DMS79 treated with DMSO at 0.1 percent for 48 hours (cell line): Measurements from ENCODE around the gene PRDM2.
A peak's percentile ranks its signal among the peaks of the same experiment; 100 is the strongest.
"Not testable (repeated sequence)": the region's sequence is repeated elsewhere in the genome, so short reads cannot be mapped to it uniquely, and the experiment has no call there.

Experiments used
- DNase-seq: peaks from one replicate; lab custom pipeline; 2025; lab: John Stamatoyannopoulos, UW

The PRDM2 gene, protein sequence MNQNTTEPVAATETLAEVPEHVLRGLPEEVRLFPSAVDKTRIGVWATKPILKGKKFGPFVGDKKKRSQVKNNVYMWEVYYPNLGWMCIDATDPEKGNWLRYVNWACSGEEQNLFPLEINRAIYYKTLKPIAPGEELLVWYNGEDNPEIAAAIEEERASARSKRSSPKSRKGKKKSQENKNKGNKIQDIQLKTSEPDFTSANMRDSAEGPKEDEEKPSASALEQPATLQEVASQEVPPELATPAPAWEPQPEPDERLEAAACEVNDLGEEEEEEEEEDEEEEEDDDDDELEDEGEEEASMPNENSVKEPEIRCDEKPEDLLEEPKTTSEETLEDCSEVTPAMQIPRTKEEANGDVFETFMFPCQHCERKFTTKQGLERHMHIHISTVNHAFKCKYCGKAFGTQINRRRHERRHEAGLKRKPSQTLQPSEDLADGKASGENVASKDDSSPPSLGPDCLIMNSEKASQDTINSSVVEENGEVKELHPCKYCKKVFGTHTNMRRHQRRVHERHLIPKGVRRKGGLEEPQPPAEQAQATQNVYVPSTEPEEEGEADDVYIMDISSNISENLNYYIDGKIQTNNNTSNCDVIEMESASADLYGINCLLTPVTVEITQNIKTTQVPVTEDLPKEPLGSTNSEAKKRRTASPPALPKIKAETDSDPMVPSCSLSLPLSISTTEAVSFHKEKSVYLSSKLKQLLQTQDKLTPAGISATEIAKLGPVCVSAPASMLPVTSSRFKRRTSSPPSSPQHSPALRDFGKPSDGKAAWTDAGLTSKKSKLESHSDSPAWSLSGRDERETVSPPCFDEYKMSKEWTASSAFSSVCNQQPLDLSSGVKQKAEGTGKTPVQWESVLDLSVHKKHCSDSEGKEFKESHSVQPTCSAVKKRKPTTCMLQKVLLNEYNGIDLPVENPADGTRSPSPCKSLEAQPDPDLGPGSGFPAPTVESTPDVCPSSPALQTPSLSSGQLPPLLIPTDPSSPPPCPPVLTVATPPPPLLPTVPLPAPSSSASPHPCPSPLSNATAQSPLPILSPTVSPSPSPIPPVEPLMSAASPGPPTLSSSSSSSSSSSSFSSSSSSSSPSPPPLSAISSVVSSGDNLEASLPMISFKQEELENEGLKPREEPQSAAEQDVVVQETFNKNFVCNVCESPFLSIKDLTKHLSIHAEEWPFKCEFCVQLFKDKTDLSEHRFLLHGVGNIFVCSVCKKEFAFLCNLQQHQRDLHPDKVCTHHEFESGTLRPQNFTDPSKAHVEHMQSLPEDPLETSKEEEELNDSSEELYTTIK (N-terminal part only)

DNA sequence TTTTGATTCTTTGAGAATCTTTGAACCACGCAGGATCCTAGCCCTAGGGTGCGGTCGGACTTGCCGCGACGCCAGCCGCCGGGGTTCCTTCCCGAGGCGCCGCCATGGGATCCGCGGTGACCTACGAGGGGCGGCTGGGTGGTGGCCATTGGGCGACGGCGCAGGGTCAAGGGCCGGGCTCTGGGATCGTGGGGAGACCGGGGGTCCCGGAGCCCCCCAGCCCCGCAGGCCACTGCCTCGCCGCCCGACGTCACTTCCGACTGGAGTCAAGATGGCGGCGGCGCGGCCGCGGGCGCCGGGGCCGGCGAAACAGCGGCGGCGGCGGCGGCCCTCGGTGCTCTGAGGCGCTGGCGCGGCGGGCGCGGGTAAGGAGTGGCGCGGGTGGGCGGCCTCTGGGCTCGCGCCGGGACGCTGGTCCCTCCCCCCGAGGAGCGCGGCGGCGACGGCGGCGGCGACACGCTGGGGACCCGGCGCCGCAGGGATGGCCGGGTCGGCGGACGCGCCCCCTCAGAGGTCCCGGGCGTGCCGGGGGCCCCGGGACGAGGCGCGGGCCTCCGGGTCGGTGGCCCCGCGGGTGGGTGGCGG lies at the start of gene PRDM2:
TSS of gene PRDM2 (plus strand) at position 253 of the 585 bp plus-strand sequence. CDS start 15,418 bp downstream, outside the sequence.
- peak; percentile 43 for DNase-seq

DNA sequence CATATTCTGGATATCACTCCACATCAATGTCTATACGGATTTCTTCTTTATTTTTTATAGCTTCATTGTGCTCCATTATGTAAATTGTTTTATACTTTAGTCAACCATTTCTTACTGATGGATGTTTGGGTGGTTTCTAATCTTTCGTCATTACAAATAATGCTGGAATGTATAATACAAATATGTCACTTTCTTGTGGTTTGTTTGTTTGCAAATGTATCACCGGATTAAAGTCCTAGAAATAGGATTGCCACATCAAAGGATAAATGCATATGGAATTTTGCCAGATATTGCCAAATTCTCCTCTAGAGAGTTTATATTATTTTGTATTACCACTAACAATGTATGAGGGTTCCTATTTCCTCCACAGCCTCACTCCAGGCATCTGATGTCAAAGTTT lies 48.7 kb upstream of the PRDM2 start:
- no peak for DNase-seq

DNA sequence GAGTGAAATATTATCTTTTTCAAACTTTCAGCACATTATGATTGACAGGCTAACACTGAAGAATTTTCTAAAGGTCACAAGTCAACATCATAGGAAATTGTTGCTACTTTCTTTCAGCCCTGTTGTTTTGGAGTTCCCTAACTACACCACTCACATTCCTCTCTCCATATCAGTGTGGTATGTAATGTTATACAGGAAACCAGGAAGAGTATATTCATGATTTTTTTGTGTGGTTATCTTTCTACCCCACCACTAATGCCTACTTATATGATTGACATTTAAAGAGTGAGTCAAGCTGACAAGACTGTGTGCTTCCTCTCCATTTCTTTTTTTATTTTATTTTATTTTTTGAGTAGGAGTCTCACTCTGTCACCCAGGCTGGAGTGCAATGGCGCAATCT lies 47.8 kb upstream of the PRDM2 start:
- DNase-seq = no peak

DNA sequence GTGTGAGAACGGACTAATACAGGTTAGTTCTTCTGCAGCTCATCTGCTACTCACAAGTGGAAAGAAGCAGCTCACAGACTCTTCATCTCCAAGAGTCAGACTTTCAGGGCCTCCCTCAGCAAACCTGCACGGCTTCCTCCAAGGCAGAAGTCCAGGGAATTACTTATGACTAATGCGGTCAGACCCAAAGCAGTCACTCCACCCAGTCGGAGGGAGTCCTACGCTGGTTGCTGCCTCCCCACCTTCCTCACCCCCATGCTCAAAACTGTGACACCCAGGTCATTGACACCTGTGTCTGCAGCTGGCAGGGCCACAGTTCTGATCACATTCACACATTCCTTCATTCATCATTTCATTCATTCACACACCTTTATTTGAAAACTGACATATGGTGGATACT lies 38.4 kb upstream of the PRDM2 start:
- no peak for DNase-seq

DNA sequence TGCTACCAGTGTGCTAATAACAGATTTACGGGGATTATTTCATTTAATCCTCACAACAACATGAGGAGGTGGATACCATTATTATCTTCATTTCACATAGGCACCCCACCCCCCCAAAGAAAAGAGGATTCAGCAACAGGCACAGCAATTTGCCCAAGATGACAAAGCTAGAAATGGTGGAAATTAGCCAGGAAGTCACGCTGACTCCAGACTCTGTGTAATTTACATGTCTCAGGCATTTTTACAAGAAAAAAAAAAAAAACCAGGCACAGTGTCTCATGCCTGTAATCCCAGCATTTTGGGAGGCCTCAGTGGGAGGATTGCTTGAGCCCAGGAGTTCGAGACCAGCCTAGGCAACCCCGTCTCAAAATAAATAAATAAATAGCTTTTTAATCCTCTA lies 37.5 kb upstream of the PRDM2 start:
- DNase-seq = no peak

DNA sequence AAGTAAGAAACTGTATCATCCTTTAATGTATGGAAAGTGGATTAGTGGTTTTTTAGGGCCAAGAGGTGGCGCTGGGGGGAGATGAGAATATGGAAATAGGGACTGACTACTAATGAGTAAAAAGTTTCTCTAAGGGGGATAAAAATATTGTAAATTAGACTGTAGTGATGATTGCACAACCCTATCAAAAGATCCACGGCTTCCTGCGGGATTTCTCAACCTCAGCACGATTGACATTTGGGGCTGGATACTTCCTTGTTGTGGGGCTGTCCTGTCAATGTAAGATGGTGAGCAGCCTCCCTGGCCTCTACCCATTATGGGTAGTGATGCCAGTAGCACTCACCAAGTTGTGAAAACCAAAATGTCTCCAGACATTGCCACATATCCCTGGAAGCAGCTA lies 36.0 kb upstream of the PRDM2 start:
- DNase-seq = no peak

DNA sequence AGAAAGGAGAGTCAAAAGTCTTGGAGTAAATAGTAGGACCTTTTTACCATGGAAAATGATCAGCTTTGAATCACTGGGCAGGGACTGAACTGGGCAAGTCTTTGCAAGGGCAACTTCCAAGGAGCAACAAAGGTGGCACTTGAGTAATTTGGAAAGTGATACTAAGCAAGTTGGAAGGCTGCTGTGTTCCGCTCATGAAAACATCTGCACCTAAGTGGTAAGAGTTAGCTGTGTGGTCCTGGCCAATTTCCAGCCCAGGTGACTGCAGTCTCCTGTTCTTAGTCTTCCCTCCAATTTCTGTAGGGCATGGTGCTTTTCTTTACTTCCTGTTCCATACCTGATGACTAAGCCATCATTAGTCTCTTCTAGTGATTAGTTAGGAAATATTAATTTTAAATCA lies 35.5 kb upstream of the PRDM2 start:
- peak; percentile 94 for DNase-seq

DNA sequence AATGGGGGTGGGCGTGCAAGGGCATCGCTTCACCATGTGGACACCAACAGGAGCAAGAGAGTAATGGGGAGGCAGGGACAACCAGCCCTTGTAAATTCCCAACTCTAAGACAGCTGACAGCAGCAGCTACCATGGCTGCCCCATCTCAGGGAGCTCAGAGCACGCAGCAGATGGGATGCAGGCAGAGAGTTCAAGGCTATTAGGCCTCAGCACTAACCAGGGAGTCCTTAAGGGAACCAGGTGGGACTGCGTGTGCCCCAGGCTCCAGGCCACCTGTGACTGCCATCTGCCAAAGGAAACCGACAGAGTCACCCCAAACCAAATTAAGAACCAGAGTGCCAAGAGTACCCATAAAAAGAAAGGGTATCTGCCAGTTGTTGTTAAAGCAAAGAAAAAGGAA lies 33.7 kb upstream of the PRDM2 start:
- DNase-seq = no peak

DNA sequence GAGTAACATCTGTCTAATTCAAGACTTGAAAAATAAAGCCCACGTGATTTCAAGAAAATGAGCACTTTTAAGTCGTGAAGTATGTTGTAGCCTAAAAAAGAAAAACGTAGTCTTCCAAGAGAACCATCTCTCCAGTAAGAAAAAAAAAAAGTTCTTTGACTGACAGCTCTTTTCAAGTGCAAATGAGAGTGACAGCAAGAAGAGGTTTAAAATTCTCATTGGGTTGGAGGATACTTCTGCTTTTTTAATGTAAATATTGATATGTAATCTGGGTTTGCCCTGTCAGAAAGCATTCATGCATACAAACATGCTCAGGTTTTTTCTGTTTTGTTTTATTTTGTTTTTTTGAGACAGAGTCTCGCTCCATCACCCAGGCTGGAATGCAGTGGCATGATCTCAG lies 32.3 kb upstream of the PRDM2 start:
- no peak for DNase-seq

DNA sequence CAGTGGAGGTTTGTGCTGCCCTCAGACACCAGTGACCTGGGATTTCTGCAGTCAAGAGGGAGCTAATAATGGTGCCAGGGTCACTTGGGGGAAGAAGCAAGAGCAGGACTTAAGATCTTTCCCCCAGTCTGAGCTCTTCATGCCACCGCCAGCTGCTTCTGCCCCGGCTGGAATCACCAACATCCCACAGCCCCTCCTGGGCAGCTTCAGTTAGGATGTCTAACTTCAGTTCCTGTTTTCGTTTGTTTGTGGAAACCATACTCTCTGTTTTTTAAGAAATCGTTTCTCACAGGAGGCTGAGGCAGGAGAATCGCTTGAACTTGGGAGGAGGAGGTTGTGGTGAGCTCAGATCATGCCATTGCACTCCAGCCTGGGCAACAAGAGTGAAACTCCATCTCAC lies 25.6 kb upstream of the PRDM2 start:
- no peak for DNase-seq

DNA sequence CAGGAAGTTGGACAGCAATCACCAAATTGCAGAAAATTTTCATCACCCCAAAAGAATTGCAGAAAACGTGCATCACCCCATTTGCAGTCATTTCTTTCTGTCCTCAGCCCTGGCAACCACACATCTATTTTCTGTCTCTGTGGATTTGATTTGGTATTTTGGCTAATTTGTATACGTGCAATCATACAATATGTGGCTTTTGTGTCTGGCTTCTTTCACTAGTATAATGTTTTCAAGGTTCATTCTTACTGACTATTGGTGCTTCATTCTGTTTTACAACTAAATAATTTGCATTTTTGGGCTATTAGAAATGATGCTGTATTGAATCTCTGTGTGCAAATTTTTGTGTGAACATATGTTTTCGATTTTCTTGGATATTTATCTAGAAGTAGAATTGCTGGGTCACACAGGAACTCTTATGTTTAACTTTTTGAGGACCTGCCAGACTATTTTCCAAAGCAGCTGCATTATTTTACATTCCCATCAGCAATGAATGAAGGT lies 24.8 kb upstream of the PRDM2 start:
- DNase-seq = no peak

DNA sequence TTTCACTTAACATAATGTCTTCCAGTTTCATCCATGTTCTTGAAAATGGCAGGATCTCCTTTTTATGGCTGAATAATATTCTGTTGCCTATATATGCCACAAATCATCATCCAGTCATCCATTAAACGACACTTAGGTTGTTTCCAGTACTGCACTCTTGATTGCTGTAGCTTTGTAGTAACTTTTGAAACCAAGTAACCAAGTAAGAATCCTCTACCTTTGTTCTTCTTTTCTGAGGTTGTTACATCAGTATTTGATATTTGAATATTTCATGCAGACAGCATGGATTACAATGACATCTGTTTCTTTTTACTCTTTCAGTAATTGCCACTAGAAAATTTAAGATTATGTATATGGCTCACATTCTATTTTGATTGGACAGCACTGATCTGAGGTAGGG lies 22.1 kb upstream of the PRDM2 start:
- no peak for DNase-seq

DNA sequence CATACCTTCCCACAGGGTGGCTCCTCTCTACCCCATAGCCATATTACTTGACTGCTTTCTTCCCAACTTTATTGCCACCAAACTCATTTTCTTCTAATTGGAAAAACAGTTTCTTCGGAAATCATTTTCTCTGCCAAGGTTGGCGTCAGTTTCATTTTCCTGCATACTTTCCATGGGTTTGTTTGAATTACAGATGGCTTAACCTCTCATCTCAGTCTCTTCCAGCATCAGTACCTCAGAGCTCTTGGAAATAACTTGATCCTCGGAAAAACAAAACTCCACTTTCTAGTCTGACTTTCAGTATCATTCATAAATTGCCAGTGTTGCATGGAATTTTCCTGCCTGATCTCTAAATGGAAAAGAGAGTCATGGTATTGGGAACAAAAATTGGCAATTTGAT lies 20.3 kb upstream of the PRDM2 start:
- DNase-seq = no peak

DNA sequence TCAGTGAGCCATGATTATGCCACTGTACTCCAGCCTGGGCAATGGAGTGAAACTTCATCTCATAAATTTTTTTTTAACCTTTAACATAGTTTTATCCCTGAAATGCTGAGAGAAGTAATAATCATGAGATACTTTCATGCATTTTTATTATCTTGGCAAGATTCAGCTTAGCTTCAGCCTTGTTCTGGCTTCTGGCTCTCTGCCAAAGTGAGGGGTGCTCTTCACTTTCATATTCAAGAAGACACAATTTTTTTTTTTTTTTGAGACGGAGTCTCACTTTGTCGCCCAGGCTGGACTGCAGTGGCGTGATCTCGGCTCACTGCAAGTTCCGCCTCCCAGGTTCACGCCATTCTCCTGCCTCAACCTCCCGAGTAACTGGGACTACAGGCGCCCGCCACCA lies 19.4 kb upstream of the PRDM2 start:
- peak; percentile 18 for DNase-seq

DNA sequence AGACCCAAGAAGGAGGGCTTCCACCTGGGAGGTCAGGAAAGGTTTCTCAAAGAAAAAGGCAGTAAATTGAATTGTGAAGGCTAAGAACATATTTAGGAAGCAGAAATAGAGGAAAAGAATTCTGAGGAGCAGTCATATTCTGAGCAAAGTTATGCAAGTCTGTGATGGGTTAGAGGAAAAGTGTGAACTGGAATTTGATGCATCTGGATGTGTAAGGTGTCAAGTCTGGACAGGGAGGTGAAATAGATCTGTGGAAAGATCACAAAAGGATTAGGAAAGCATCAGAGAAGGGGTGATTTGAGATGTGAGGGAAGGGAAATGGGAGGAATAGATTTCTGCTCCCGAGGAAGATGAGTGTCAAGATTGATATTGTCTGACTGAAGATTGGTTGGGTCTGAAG lies 18.1 kb upstream of the PRDM2 start:
- DNase-seq = no peak

DNA sequence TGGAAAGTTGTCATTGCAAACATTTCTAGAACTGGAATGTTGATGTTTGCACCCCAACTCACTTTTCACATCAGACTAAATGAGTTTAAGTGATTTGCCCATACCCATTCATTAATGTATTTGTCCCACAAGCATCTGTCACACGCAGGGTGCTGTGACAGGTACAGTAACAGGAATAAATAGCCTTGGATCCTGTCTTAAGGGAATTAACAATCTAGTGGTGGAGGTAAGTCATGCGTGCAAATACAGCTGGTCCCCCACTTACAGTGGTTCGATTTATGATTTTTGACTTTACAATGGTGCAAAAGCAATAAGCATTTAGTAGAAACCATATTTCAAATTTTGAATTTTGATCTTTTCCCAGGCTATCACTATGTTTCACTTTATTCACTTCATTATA lies 17.5 kb upstream of the PRDM2 start:
- DNase-seq = no peak

DNA sequence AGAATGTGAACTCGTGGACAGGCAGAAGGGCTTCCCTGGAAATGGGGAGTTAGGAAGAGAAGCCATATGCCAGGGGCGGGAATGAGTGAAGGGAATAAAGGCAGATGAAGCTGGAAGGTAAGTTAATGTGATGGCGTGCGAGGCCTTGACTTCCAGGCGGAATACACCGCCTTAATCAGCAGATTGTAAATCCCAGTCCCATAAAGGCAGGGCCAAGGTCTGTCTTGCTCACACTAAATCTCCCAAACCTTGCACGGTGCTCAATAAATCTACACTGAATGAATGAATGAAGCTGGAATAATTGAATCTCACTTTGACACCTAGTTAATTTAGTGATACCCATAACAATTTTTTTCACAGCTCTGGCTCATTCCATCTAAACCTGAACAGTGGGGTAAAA lies 16.8 kb upstream of the PRDM2 start:
- DNase-seq = no peak

DNA sequence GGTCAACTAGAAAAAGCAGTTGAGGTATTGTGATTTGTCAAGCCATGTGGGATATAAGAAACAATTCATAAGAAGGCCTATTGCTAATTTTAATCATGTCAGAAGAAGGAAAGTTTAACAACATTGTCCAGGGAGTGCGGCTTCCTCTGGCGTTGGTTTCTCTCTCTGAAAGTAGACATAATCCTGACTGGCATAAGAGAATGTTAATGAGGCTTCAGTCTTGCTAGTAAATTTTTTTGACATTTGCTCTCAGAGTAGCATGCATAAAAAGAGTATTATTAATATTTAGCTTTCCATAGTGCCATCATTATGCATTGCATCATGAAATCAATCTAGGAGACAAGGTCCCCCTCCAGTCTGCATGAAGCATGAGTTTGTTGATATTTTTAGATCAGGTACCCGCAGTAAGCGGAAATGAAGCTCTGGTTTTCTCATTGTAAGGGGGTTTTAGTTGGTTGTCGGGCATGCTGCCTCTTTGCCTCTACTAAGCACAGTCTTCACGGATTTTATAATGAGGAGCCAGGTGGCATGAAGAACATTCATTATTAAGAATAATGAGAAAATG lies 12.8 kb upstream of the PRDM2 start:
- DNase-seq = no peak

DNA sequence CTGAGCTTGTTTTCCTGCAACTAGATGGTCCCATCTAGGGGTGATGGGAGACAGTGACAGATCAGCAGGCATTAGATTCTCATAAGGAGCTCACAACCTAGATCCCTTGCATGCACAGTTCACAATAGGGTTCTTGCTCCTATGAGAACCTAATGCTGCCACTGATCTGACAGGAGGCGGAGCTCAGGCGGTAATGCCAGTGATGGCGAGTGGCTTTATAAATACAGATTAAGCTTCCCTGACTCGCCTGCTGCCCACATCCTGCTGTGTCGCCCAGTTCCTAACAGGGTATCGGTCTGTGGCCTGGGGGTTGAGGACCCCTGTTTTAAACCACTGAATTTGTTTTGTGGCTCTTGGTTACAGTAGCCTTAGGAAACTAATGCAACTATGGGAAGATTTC lies 6.9 kb upstream of the PRDM2 start:
- DNase-seq = not testable (repeated sequence)

DNA sequence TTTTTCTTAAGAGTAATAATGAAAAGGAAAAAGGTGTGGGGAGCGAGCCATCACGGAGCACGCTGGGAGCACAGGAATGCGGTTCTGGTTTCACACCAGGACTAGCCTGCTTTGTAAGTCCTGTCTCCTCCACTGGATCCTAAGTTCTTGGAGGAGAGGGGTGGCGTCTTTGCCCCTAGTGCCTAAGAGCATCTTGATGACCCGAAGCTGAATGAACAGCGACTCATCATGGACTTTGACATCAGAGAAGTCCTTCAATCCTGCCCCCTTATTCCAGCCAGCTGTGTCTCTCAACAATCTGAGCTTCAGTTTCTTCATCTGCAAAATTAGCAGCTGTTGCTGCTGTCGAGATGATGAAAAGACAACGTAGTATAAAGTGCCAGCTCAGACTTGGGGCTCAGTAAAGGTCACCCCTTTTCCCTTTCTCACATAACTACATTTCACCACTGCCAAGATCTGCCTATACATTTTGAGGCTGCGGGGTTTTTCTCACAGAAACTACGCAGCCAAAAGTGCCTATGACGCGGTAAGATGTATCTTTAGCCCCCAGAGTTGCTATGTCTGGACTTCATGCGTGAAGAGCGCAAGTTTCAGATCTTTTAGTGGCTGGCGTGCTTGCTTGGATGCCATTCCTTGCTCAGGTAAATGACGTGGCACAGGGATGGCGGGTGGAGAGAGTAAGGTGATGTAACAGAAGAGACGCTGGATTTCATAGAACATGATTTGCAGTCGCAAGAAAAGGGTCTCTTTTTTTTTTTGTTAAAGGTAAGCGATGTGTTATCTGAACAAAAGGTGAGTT lies 4.9 kb upstream of the PRDM2 start:
- DNase-seq = no peak

DNA sequence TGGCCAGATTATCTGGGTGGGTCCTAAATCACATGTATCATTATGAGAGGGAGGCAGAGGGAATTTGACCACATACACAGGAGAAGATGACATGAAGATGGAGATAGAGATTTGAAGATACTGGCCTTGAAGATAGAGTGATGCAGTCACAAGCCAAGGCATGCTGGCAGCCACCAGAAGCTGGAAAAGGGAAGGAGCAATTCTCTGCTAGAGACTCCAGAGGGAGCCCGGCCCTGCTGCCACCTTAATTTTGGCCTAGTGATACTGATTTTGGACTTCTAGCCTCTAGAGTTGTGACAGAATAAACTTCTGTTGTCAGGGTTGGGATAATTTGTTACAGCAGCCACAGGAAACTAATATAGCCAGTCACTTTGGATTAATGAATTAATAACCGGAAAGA lies 2.2 kb upstream of the PRDM2 start:
- no peak for DNase-seq
